HEK293 (cell line): Measurements from ENCODE around the gene MYL7.

ENCODE experiments used
- CTCF ChIA-PET: fragments of 350-600 bp; formaldehyde crosslinking; extraction: SDS; loops from one replicate; lab custom pipeline; 2021; ENCODE audit warnings: antibody characterized with exemption; lab: Yijun Ruan, JAX
- POLR2A ChIA-PET: fragments of 300-600 bp; formaldehyde crosslinking; extraction: SDS; loops from one replicate; lab custom pipeline; 2020; ENCODE audit warnings: antibody characterized with exemption, inconsistent platforms; lab: Yijun Ruan, JAX
- H3K27ac ChIP-seq: fragments of 200-500 bp; sonication (Bioruptor generic); 2 replicates; pipeline ENCODE4 v1.5.1; 2014; ENCODE audit warnings: low read depth, low read length, control low read depth, inconsistent platforms; ENCODE audit errors: extremely low read depth
- H3K36me3 ChIP-seq, 2 experiments: fragments of 200-500 bp in 1 of 2; sonication (Bioruptor generic) in 1 of 2; 1 replicate in 1 of 2; 2 replicates in 1 of 2; pipeline ENCODE4 v1.5.1; 2014 to 2017; ENCODE audit warnings: inconsistent platforms in 2 of 2, low read length in 2 of 2; ENCODE audit not compliant: control insufficient read depth in 2 of 2, insufficient read depth in 1 of 2
- H3K4me1 ChIP-seq: fragments of 200-500 bp; sonication (Bioruptor generic); 2 replicates; pipeline ENCODE4 v1.5.1; 2014; ENCODE audit warnings: mild to moderate bottlenecking, low read length, inconsistent platforms; ENCODE audit not compliant: control insufficient read depth, insufficient read depth
- H3K4me3 ChIP-seq: 2 replicates; pipeline ENCODE4 v1.5.1; 2011; ENCODE audit warnings: low read depth, mild to moderate bottlenecking, control low read depth, low read length, moderate library complexity
- H3K9me3 ChIP-seq: fragments of 200-500 bp; sonication (Bioruptor generic); 2 replicates; pipeline ENCODE4 v1.5.1; 2014; ENCODE audit warnings: low read depth, low read length, inconsistent platforms; ENCODE audit not compliant: control insufficient read depth, insufficient read depth
- BCL6B ChIP-seq: fragments of 450-650 bp; formaldehyde crosslinking; IDR thresholded peaks from 2 replicates; pipeline ENCODE4 v1.5.1; 2017; ENCODE audit warnings: missing biosample characterization, missing genetic modification characterization
- GFI1B ChIP-seq: fragments of 450-650 bp; formaldehyde crosslinking; IDR thresholded peaks from 2 replicates; pipeline ENCODE4 v1.5.1; 2016; ENCODE audit warnings: missing biosample characterization, missing genetic modification characterization
- MYNN ChIP-seq: fragments of 450-650 bp; formaldehyde crosslinking; IDR thresholded peaks from 2 replicates; pipeline ENCODE4 v1.5.1; 2016; ENCODE audit warnings: missing biosample characterization, missing genetic modification characterization, borderline replicate concordance
- OVOL3 ChIP-seq: fragments of 450-650 bp; formaldehyde crosslinking; IDR thresholded peaks from 2 replicates; pipeline ENCODE4 v1.5.1; 2016; ENCODE audit warnings: missing biosample characterization, missing genetic modification characterization
- PRDM1 ChIP-seq: fragments of 450-650 bp; formaldehyde crosslinking; IDR thresholded peaks from 2 replicates; pipeline ENCODE4; 2016; ENCODE audit warnings: missing biosample characterization, missing genetic modification characterization
- SETDB1 ChIP-seq: IDR thresholded peaks from one replicate; pipeline ENCODE4 v1.6.1; 2017; ENCODE audit warnings: mild to moderate bottlenecking, low read length, moderate library complexity, mixed read lengths; ENCODE audit not compliant: insufficient read length
- SP2 ChIP-seq: fragments of 450-650 bp; formaldehyde crosslinking; IDR thresholded peaks from 2 replicates; pipeline ENCODE4 v1.5.1; 2016; ENCODE audit warnings: missing biosample characterization, missing genetic modification characterization
- ZBTB17 ChIP-seq: fragments of 450-650 bp; formaldehyde crosslinking; IDR thresholded peaks from 2 replicates; pipeline ENCODE4 v1.5.1; 2016; ENCODE audit warnings: missing biosample characterization, missing genetic modification characterization
- ZBTB21 ChIP-seq: fragments of 450-650 bp; formaldehyde crosslinking; IDR thresholded peaks from 2 replicates; pipeline ENCODE4 v1.5.1; 2017; ENCODE audit warnings: missing biosample characterization, missing genetic modification characterization
- ZBTB48 ChIP-seq: fragments of 450-650 bp; formaldehyde crosslinking; IDR thresholded peaks from 2 replicates; pipeline ENCODE4 v1.5.1; 2016; ENCODE audit warnings: missing biosample characterization, missing genetic modification characterization
- ZIC2 ChIP-seq: fragments of 450-650 bp; formaldehyde crosslinking; IDR thresholded peaks from 2 replicates; pipeline ENCODE4 v1.5.1; 2016; ENCODE audit warnings: missing biosample characterization, missing genetic modification characterization
- ZNF112 ChIP-seq: fragments of 450-650 bp; formaldehyde crosslinking; IDR thresholded peaks from 2 replicates; pipeline ENCODE4 v1.5.0; 2017; ENCODE audit warnings: missing biosample characterization, missing genetic modification characterization
- ZNF311 ChIP-seq: fragments of 450-650 bp; formaldehyde crosslinking; IDR thresholded peaks from 2 replicates; pipeline ENCODE4 v1.5.1; 2017; ENCODE audit warnings: missing biosample characterization, missing genetic modification characterization, borderline replicate concordance
- ZNF362 ChIP-seq: fragments of 450-650 bp; formaldehyde crosslinking; IDR thresholded peaks from 2 replicates; pipeline ENCODE4 v1.5.1; 2016; ENCODE audit warnings: missing biosample characterization, missing genetic modification characterization
- ZNF398 ChIP-seq: fragments of 450-650 bp; formaldehyde crosslinking; IDR thresholded peaks from 2 replicates; pipeline ENCODE4 v1.5.1; 2017; ENCODE audit warnings: missing biosample characterization, missing genetic modification characterization
- ZNF449 ChIP-seq: fragments of 450-650 bp; formaldehyde crosslinking; IDR thresholded peaks from 2 replicates; pipeline ENCODE4 v1.5.1; 2017; ENCODE audit warnings: missing biosample characterization, mild to moderate bottlenecking, missing genetic modification characterization, moderate library complexity
- ZNF510 ChIP-seq: fragments of 450-650 bp; formaldehyde crosslinking; IDR thresholded peaks from 2 replicates; pipeline ENCODE4 v1.5.1; 2018; ENCODE audit warnings: mild to moderate bottlenecking, missing genetic modification characterization, missing biosample characterization; ENCODE audit not compliant: insufficient replicate concordance
- ZNF514 ChIP-seq: fragments of 450-650 bp; formaldehyde crosslinking; IDR thresholded peaks from 2 replicates; pipeline ENCODE4 v1.5.1; 2016; ENCODE audit warnings: missing biosample characterization, missing genetic modification characterization
- ZNF639 ChIP-seq: fragments of 450-650 bp; formaldehyde crosslinking; IDR thresholded peaks from 2 replicates; pipeline ENCODE4 v1.5.1; 2016; ENCODE audit warnings: missing biosample characterization, missing genetic modification characterization
- ZNF677 ChIP-seq: fragments of 450-650 bp; IDR thresholded peaks from 2 replicates; pipeline ENCODE4 v1.5.0; 2018; ENCODE audit warnings: missing biosample characterization, mild to moderate bottlenecking, missing genetic modification characterization, moderate library complexity
- ZNF692 ChIP-seq: fragments of 450-650 bp; formaldehyde crosslinking; IDR thresholded peaks from 2 replicates; pipeline ENCODE4 v1.5.1; 2016; ENCODE audit warnings: missing biosample characterization, missing genetic modification characterization
- ZSCAN30 ChIP-seq: fragments of 450-650 bp; IDR thresholded peaks from 2 replicates; pipeline ENCODE4 v1.5.1; 2018; ENCODE audit warnings: missing biosample characterization, mild to moderate bottlenecking, missing genetic modification characterization, moderate library complexity

MYL7 gene

GRCh38 chr7:44157116-44158080, 16.3 kb upstream of the MYL7 start:
- Histone ChIP-seq H3K4me1 (no peaks in the 10 kb centered on the region), H3K27ac (no peak overlapping the region), H3K9me3 (no peaks in the 10 kb centered on the region), H3K36me3 (no peaks in the 10 kb centered on the region), H3K4me3 (no peak overlapping the region)
- ChIA-PET CTCF (no interaction called here), POLR2A (no interaction called here)
- TF ChIP-seq BCL6B (tag by site-specific recombination) (no peak), ZBTB21 (tag by site-specific recombination) (no peak), ZBTB17 (0 out of 2 replicates have a peak, but pooled peaks have one; percentile 27), GFI1B (no peak), ZIC2 (tag by site-specific recombination) (peak; percentile 26; the same call in 1 of the 2 replicates)

- H3K4me1 ChIP-seq: no peaks in the 10 kb centered on the region
- ChIA-PET CTCF (no interaction called here), POLR2A (no interaction called here)
- H3K9me3 ChIP-seq: no peaks in the 10 kb centered on the region
- H3K4me3 ChIP-seq: no peak overlapping the region
- TF ChIP-seq ZNF398 (tag by site-specific recombination) (no peak), ZNF449 (no peak), ZSCAN30 (tag by site-specific recombination) (no peak), ZNF639 (tag by site-specific recombination) (no peak), ZNF362 (tag by site-specific recombination) (no peak), SP2 (tag by site-specific recombination) (no peak), ZBTB48 (tag by site-specific recombination) (no peak), SETDB1 (no peak), ZNF112 (no peak), MYNN (no peak), ZBTB17 (no peak), ZNF311 (tag by site-specific recombination) (no peak), PRDM1 (no peak), ZNF514 (tag by site-specific recombination) (no peak), ZNF677 (no peak), ZNF510 (tag by site-specific recombination) (no peak), OVOL3 (no peak), ZNF692 (tag by site-specific recombination) (no peak)
- H3K27ac ChIP-seq: no peak overlapping the region
- no peaks in the 10 kb centered on the region for H3K36me3 ChIP-seq
These were observed 15.4 kb upstream of the MYL7 start for GRCh38 chr7:44156453-44157010.
